RWPE1 (cell line): ENCODE data around the gene MMP23B.

Source experiments
- CTCF ChIA-PET: fragments of 350-600 bp; sonication (Branson Sonifier 250); formaldehyde crosslinking; extraction: SDS; loops from one replicate; lab custom pipeline; 2021; lab: Yijun Ruan, JAX
- POLR2A ChIA-PET: fragments of 400-600 bp; formaldehyde crosslinking; extraction: SDS; loops from one replicate; lab custom pipeline; 2020; ENCODE audit warnings: antibody characterized with exemption; ENCODE audit not compliant: low non-redundant PET; lab: Yijun Ruan, JAX
- DNase-seq: peaks from one replicate; pipeline ENCODE4 v3.0.0; 2012; ENCODE audit warnings: low spot score
- H3K27ac ChIP-seq: fragments of 450-650 bp; 2 replicates; pipeline ENCODE4 v1.5.1; 2017
- CTCF ChIP-seq: fragments of 450-650 bp; conservative IDR thresholded peaks from 2 replicates; pipeline ENCODE4 v1.5.1; 2017; ENCODE audit warnings: low read depth, mild to moderate bottlenecking

MMP23B gene

GRCh38 chr1:1619917-1620361 is 12.0 kb upstream of the MMP23B start:
- CTCF ChIA-PET, result no interaction called here

GRCh38 chr1:1620433-1621139 is 11.4 kb upstream of the MMP23B start:
- no peak for TF ChIP-seq CTCF
- ChIA-PET CTCF (interaction anchor here (0.6 kb wide), 1 partner anchor 29 kb away, joined by 8 read pairs; no protein-coding TSS in a partner anchor), POLR2A (no interaction called here)
- H3K27ac ChIP-seq, result no peak overlapping the region
- no peak for DNase-seq

More at GRCh38 chr1:1619917-1620361, 12.0 kb upstream of the MMP23B start:
- peak overlapping the region; percentile 13; the same call in 1 of the 2 replicates for H3K27ac ChIP-seq
- POLR2A ChIA-PET, result no interaction called here
- no peak for DNase-seq
- no peak for TF ChIP-seq CTCF

- no peak for DNase-seq
- peak overlapping the region; percentile 42 for H3K27ac ChIP-seq
- TF ChIP-seq CTCF, result no peak
- ChIA-PET POLR2A (no interaction called here), CTCF (no interaction called here)
These were observed 10.6 kb upstream of the MMP23B start for GRCh38 chr1:1621173-1622009.

- no peak for TF ChIP-seq CTCF
- ChIA-PET POLR2A (no interaction called here), CTCF (no interaction called here)
- H3K27ac ChIP-seq, result peak overlapping the region; percentile 42
- no peak for DNase-seq
These were observed 9.8 kb upstream of the MMP23B start for GRCh38 chr1:1622010-1622787.

- TF ChIP-seq CTCF, result no peak
- ChIA-PET POLR2A (no interaction called here), CTCF (no interaction called here)
- peak overlapping the region; percentile 42 for H3K27ac ChIP-seq
- no peak for DNase-seq
These were observed 9.2 kb upstream of the MMP23B start for GRCh38 chr1:1622788-1623094.

GRCh38 chr1:1623181-1623630 is 8.8 kb upstream of the MMP23B start:
- H3K27ac ChIP-seq, result no peak overlapping the region; the same call in 1 of the 2 replicates
- no peak for TF ChIP-seq CTCF
- CTCF ChIA-PET, result no interaction called here
- POLR2A ChIA-PET, result no interaction called here
- no peak for DNase-seq
